Loucy (cell line): ENCODE data around the gene PET100.

Experiments used
- H2AFZ ChIP-seq: fragments of 200-600 bp; sonication (generic); 2 replicates; pipeline ENCODE4 v1.6.0; 2016; ENCODE audit warnings: antibody characterized with exemption, mild to moderate bottlenecking, low read length, moderate library complexity
- H3F3A ChIP-seq: fragments of 200-600 bp; 2 replicates; pipeline ENCODE4 v1.6.0; 2016; ENCODE audit warnings: antibody characterized with exemption, low read depth, mild to moderate bottlenecking
- H3K27me3 ChIP-seq: fragments of 200-600 bp; sonication (generic); 2 replicates; pipeline ENCODE4 v1.6.1; 2014; ENCODE audit warnings: low read length, mild to moderate bottlenecking; ENCODE audit not compliant: insufficient read depth, poor library complexity, severe bottlenecking
- H3K36me3 ChIP-seq: fragments of 200-600 bp; sonication (generic); 2 replicates; pipeline ENCODE4 v1.6.1; 2016; ENCODE audit warnings: low read length; ENCODE audit not compliant: insufficient read depth
- H3K4me1 ChIP-seq: fragments of 200-600 bp; sonication (generic); 2 replicates; pipeline ENCODE4 v1.5.1; 2014; ENCODE audit warnings: low read length, mild to moderate bottlenecking; ENCODE audit not compliant: insufficient read depth, poor library complexity, severe bottlenecking
- H3K4me2 ChIP-seq: fragments of 200-600 bp; sonication (generic); 2 replicates; pipeline ENCODE4 v1.6.0; 2014; ENCODE audit warnings: antibody characterized with exemption, low read length, low read depth, mild to moderate bottlenecking; ENCODE audit not compliant: poor library complexity, severe bottlenecking
- H3K4me3 ChIP-seq: fragments of 200-600 bp; sonication (generic); 2 replicates; pipeline ENCODE4 v1.5.1; 2014; ENCODE audit warnings: low read length, mild to moderate bottlenecking, mixed read lengths; ENCODE audit not compliant: poor library complexity, severe bottlenecking
- H3K79me2 ChIP-seq: fragments of 200-600 bp; sonication (generic); 2 replicates; pipeline ENCODE4 v1.6.1; 2014; ENCODE audit warnings: low read length; ENCODE audit not compliant: insufficient read depth
- H3K9ac ChIP-seq: fragments of 200-600 bp; sonication (generic); 2 replicates; pipeline ENCODE4 v1.6.0; 2014; ENCODE audit warnings: mild to moderate bottlenecking, low read depth, low read length, moderate library complexity; ENCODE audit not compliant: poor library complexity, severe bottlenecking
- H3K9me2 ChIP-seq: fragments of 200-600 bp; sonication (generic); replicated peaks from 2 replicates; pipeline ENCODE4 v1.6.1; 2016; ENCODE audit warnings: low read depth, low read length, mixed read lengths
- H3K9me3 ChIP-seq: fragments of 200-600 bp; sonication (generic); 2 replicates; pipeline ENCODE4 v1.6.1; 2014; ENCODE audit warnings: mild to moderate bottlenecking, antibody characterized with exemption, low read length, low read depth; ENCODE audit not compliant: insufficient read depth
- H4K20me1 ChIP-seq: fragments of 200-600 bp; sonication (generic); 2 replicates; pipeline ENCODE4 v1.6.0; 2014; ENCODE audit warnings: antibody characterized with exemption, low read length, mild to moderate bottlenecking; ENCODE audit not compliant: insufficient read depth, poor library complexity, severe bottlenecking
- EZH2phosphoT487 ChIP-seq: fragments of 200-600 bp; IDR thresholded peaks from 2 replicates; pipeline ENCODE4 v1.6.1; 2018; ENCODE audit warnings: antibody characterized with exemption, mild to moderate bottlenecking, moderate library complexity, borderline replicate concordance
- TF ChIP-seq, protein P1 (sequence below): fragments of 200-600 bp; sonication (generic); conservative IDR thresholded peaks from 2 replicates; pipeline ENCODE4 v1.5.1; 2014; ENCODE audit warnings: mild to moderate bottlenecking, antibody characterized with exemption, low read length

Gene PET100

DNA sequence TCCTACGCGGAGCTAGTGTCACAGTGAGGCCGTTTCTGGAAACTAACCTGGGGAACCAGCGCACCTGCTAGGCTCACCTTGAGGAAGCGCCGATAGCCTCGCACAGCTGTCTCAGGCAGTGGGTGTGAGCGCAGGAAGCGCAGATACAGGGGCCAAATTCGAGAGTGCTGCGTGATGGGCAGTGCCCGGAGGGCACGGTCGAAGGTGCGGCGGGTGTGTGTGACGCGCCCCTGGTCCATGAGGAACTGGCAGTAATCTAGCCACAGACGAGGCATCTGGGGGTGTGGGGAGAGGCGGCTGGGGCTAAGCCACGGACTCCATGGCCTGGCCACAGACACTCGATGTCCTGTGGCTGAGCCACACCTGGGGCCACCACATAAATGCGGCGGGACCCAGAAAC is 2.4 kb upstream of the PET100 start:
- Histone ChIP-seq H3K9ac (no peak overlapping the region), H3K36me3 (peaks cover 16% of the 10 kb centered on the region; the same call in 1 of the 2 replicates), H2AFZ (no peak overlapping the region), H3K9me2 (no peaks in the 10 kb centered on the region), H3K79me2 (peaks cover 60% of the 10 kb centered on the region), H3K4me1 (peaks cover 9% of the 10 kb centered on the region), H3F3A (no peaks in the 10 kb centered on the region), H3K27me3 (no peaks in the 10 kb centered on the region), H3K4me3 (no peak overlapping the region), H4K20me1 (peaks cover 19% of the 10 kb centered on the region), H3K9me3 (no peaks in the 10 kb centered on the region), H3K4me2 (peak overlapping the region; percentile 99)
- TF ChIP-seq, protein P1, sequence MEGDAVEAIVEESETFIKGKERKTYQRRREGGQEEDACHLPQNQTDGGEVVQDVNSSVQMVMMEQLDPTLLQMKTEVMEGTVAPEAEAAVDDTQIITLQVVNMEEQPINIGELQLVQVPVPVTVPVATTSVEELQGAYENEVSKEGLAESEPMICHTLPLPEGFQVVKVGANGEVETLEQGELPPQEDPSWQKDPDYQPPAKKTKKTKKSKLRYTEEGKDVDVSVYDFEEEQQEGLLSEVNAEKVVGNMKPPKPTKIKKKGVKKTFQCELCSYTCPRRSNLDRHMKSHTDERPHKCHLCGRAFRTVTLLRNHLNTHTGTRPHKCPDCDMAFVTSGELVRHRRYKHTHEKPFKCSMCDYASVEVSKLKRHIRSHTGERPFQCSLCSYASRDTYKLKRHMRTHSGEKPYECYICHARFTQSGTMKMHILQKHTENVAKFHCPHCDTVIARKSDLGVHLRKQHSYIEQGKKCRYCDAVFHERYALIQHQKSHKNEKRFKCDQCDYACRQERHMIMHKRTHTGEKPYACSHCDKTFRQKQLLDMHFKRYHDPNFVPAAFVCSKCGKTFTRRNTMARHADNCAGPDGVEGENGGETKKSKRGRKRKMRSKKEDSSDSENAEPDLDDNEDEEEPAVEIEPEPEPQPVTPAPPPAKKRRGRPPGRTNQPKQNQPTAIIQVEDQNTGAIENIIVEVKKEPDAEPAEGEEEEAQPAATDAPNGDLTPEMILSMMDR: no peak
- no peak for TF ChIP-seq EZH2phosphoT487

- no peaks in the 10 kb centered on the region for H3K27me3 ChIP-seq
- peaks cover 3% of the 10 kb centered on the region; the same call in 1 of the 2 replicates for H3K36me3 ChIP-seq
- peaks cover 19% of the 10 kb centered on the region for H4K20me1 ChIP-seq
- H3K79me2 ChIP-seq: peaks cover 62% of the 10 kb centered on the region
- H3K9ac ChIP-seq: peak overlapping the region; percentile 92
- H3K9me3 ChIP-seq: no peaks in the 10 kb centered on the region
- peak overlapping the region; percentile 92 for H3K4me3 ChIP-seq
- peak overlapping the region; percentile 71 for H2AFZ ChIP-seq
- peaks cover 9% of the 10 kb centered on the region for H3K4me1 ChIP-seq
- TF ChIP-seq, protein P1: no peak
- no peaks in the 10 kb centered on the region for H3K9me2 ChIP-seq
- no peaks in the 10 kb centered on the region for H3F3A ChIP-seq
- peak overlapping the region; percentile 99 for H3K4me2 ChIP-seq
These were observed 843 bp upstream of the PET100 start for GRCh38 chr19:7628589-7629311.

DNA sequence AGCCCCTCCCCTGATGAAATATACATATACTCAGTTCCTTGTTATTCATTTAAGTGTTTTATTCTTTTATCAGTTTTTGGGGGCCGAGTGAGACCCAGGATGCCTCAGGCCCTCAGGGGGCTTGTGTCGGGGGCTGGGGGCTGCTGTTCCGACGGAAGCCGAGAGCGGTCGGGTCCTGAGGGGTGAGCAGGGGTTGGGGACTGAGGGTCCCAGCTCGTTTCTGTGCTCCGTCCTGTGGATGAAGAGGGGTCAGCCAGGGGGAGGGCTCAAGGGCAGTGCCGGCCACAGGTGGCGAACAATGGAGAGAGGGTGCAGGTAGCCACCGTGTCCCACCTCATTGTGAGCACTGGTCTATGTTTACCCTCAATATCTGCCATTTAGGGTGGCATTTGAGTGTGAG is 2.0 kb downstream of the PET100 start:
- Histone ChIP-seq H3K9me3 (no peaks in the 10 kb centered on the region), H3K4me3 (no peak overlapping the region), H3K9ac (no peak overlapping the region), H3K27me3 (no peaks in the 10 kb centered on the region), H4K20me1 (peaks cover 16% of the 10 kb centered on the region), H3K9me2 (no peaks in the 10 kb centered on the region), H3K79me2 (peaks cover 55% of the 10 kb centered on the region), H2AFZ (no peak overlapping the region), H3K36me3 (no peaks in the 10 kb centered on the region), H3K4me1 (peaks cover 9% of the 10 kb centered on the region), H3K4me2 (peak overlapping the region; percentile 100), H3F3A (no peaks in the 10 kb centered on the region)
- TF ChIP-seq EZH2phosphoT487: no peak
- TF ChIP-seq, protein P1: no peak
